ENCODE measurements around the gene ADAMTS2.

Gene ADAMTS2

DNA sequence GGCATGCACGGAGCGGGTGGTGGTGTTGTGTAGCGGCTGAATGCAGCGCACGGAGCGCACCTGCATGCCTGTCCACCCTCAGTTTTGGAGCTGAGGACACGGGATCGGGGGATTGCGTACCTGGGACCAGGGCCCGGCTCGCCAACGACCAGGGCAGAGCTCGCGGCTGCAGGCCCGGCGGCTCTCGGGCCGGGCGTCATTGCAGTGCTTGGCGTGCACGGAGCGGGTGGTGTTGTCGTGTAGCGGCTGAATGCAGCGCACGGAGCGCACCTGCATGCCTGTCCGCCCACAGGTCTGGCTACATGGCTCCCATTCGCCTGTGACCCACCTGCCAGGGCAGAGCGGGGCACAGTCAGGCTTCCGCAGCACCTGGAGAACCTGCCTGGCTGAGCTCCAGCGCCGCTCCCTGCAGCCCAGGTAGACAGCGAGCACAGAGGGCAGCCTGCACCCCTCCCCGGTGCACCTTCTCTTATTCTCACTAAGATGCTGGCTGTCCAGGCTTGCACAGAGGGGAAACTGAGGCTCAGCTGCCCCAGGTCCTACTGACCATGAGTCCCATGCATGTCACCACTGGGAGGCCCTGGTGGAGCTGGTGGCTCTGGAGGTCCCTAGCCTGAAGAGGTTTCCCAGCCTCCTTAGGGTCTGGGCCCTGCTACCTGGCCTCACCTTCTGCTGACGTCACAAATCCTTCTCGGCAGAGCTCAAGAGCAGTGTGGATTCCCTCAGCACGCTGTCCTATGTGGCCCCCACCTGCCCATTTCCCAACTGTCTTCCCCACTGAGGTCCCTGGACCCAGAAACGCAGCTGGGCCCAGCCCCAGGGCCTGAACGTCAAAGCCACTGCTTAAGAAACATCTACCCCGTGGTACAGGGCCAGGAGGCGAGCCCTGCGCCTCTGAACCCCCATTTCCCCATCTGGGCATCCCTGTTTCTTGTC, 220.1 kb downstream of the ADAMTS2 start:
- DNase-seq (ENCODE audit: low read depth), result no peak

DNA sequence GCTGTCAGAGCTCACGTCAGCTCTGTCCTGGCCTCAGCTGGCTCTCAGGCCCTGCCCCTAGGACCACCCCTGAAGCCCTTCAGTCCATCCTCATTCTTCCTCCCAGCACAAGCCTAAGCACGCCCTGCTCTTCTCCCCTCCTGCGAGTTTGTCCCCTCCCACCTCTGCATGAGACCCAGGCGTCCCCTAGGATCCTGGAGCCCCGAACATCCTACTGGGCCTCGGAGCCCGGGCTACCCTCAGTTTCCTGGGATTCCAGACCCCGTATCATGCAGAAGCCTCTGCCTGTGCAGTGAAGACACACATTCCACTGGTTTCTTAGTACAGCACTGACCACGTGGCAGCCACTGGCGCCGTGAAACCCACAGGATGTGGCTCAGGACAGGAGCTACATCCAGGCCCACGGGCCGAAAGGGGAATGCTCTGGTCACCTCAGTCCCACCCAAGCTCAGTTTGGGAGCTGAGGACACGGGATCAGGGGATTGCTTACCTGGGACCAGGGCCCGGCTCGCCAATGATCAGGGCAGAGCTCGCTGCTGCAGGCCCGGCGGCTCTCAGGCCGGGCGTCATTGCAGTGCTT, 220.9 kb downstream of the ADAMTS2 start:
- DNase-seq (ENCODE audit: low read depth), result no peak

- peak; percentile 1 for DNase-seq (ENCODE audit: low read depth)
Measured at GRCh38 chr5:179123491-179124272, 221.6 kb downstream of the ADAMTS2 start.

- DNase-seq (ENCODE audit: low read depth), result no peak
Measured at GRCh38 chr5:179123109-179123426, 222.2 kb downstream of the ADAMTS2 start.

- DNase-seq (ENCODE audit: low read depth), result no peak
Measured at GRCh38 chr5:179122411-179123108, 222.7 kb downstream of the ADAMTS2 start.

DNA sequence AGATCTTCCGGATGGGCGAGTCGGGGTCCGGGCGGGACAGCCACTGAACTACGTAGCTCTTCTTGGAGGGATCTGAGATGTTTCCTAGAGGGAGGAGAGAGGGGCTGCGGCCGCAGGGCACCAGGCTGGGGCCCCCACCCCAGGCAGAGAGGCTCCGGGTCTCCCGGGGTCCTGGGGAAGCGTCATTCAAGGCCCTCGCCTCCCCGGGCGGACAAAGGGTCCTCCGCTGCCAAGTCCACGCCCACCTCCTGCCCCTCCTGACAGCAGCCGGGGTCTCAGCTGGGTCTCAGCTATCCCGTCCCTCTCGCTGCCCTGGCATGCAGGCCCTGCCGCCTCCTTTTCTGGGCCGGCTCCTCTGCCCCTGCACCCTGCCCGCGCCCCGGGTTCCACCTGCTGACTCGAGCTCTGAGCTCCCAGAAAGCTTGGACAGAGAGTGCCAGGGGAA, 223.6 kb downstream of the ADAMTS2 start:
- no peak for DNase-seq (ENCODE audit: low read depth)

- DNase-seq (ENCODE audit: low read depth), result no peak
Measured at GRCh38 chr5:179120951-179121666, 224.2 kb downstream of the ADAMTS2 start.

DNA sequence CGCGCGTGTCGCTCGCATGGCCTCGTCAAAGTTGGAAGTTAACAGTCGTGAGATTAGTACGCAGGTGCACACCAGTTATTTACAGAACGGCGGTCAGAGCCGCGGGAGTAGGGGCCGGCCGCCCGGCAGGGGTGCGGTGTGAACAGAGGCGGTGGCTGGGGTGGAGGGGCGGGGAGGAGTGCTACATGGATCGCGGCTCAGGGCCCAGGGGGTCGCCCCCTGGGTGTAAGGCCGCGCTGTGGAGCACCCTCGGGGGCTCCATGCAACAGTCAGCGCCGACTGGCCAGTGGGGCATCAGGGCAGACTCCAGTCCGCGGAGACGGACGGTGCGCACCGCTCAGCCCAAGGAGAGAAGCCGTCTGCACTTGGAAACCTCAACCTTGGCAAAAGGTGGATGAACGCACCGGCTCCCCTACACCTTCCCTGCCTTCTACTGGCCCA, 224.8 kb downstream of the ADAMTS2 start:
- DNase-seq (ENCODE audit: low read depth), result no peak

DNA sequence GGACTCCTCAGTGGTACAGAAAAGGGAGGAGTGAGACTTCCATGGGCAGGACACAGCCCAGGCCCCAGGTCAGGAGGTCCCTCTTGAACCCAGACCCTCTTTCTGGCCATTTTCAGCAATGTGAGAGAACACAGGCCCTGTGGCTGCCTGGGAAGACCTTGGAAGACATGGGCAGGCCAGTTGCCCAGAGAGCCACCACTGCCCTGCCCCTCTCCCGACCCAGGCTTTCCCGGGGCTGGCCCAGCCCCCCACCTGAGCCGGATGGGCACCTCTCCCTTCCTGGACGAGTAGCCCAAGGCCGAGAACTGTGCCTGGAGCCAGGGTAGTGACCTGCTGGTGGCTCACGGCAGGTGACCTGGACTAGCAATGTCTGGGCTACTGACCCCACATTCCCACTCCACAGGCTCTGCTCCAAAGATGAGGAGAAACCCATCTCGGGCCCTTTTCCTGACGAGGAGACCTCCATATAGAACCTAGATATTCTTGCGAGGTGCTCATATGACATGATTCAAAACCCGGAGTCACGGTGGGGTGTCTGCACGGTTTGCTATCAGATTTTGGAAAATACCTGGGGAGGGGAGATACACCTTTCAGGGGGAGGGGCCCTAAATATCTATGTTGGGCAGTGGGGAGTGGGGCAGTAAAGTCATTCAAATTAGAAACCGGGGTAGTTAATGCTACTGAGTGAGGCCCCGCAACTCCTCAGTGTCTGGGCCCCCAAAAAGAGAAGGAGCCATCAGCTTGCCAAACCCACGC, 225.7 kb downstream of the ADAMTS2 start:
- DNase-seq (ENCODE audit: low read depth), result no peak

- no peak for DNase-seq (ENCODE audit: low read depth)
Measured at GRCh38 chr5:179118756-179119414, 226.4 kb downstream of the ADAMTS2 start.

- no peak for DNase-seq (ENCODE audit: low read depth)
Measured at GRCh38 chr5:179118338-179118737, 226.9 kb downstream of the ADAMTS2 start.

DNA sequence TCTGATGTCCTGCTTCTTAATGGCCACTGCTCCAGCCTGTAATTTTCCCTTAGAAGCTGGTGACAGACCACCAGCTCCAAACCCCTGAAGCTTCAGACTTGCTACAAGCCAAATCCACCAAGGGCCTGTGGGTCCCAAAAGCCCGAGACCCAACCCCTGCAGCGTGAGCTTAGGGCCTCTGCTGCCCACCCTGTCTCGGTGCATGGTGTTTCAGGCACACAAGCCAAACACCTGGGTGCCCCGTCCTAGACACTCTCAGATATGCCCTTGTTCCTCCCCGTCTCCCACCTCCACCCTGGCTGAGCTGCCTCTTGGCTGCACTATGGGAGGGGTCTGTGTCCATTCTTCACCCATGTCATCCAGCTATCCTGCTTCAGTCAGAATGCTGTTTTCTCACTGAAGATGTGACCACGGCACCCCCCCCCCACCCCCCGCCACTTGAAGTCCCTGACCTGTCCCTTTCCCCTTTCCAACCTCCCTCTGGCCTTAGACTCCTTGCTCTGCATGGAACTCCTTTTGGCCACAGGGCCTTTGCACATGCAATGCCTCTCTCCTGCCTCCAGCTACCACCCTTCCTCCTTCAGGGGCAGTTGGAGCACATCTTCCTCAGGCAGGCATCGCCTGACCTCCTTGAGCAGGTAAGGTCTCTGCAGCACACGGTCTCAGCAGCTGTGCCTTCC, 229.3 kb downstream of the ADAMTS2 start:
- DNase-seq (ENCODE audit: low read depth), result no peak

DNA sequence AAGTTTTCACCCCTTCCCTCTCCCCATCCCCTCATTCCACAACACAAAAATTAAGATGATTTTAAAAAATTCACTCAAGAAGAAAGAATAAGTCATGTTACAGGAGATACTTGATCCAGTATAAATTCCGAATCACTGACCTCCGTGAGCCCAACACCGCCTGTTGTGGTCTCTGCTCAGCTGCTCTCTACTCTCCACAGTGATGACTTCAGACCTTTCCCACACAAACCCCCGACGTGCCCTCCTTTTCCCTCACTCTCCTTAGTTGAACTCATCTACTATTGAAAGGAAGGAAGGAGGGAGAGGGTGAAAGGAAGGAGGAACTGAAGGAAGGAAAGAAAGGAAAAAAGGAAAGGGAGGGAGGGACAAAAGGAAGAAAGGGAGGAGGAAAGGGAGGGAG, 230.0 kb downstream of the ADAMTS2 start:
- DNase-seq (ENCODE audit: low read depth), result no peak

GRCh38 chr5:179114756-179115155, 230.5 kb downstream of the ADAMTS2 start:
- DNase-seq (ENCODE audit: low read depth), result no peak

DNA sequence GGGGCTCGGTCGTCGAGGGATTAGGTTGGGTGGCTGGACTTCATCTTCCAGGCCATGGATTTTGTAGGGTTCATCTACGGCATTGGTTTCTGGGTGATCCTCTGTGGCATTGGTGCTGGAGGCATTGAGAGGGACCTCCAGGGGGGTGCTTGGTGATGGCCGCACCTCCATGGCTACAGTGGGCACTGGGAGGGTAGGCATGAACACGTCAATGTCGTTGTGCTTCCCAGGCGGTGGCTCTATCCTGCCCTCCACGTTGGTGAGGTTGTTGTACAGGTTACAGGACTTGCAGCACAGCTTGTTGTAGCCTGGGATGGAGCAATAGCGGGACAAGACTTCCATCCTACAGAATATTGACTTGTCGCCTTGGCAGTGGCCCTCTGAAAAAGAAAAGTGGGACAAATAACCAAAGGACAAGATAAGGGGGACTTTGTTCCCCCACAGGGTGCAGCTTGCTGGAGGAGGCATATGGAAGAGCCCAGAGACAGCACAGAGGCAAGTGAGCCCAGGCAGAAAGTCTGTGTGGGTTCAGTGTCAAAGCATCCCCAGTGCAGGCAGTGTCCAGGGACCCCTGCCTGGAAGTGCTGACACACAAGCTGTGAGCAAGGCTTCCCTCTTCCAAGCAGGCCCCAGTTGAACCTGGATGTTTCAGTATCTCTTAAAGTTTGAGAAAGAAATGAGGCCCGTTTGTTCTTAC, 231.2 kb downstream of the ADAMTS2 start:
- no peak for DNase-seq (ENCODE audit: low read depth)

DNA sequence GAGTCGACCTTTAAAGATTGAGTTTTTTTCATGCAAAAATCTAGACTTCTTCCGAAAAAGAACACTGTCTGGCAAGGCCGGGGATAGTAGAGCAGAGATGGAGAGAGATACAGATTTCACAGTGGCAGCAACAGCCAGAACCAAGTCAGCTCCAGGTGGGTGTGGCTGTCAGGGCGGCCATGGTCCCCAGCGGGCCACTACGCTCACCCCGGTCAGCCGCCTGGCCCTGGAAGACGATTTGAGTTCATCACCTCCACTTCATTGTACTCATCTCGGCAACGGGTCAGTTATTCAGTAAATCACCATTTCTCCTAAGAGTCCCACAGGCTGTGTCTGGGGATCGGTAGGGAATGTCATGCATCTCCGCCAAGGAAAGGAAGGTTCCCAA, 232.1 kb downstream of the ADAMTS2 start:
- DNase-seq (ENCODE audit: low read depth), result no peak

- DNase-seq (ENCODE audit: low read depth), result no peak
Measured at GRCh38 chr5:179112469-179113142, 232.7 kb downstream of the ADAMTS2 start.

Measured in amniotic epithelial cell (primary cell).